Liver (tissue), 3 donors: ENCODE measurements around the gene UBD.

Experiments used
- EGR1 ChIP-seq, 2 donors: IDR thresholded peaks; 2 replicates each; pipeline ENCODE4 v1.6.1; 2016 to 2018; ENCODE audit warnings: antibody characterized with exemption in 2 of 2, low read depth in 2 of 2
- FOXA2 ChIP-seq: IDR thresholded peaks from 2 replicates; pipeline ENCODE4 v1.6.1; 2016; ENCODE audit warnings: antibody characterized with exemption
- GABPA ChIP-seq, 2 donors: IDR thresholded peaks in 1 of 2; conservative IDR thresholded peaks in 1 of 2; 2 replicates each; pipeline ENCODE4 v1.6.1; 2016; ENCODE audit warnings: antibody characterized with exemption in 2 of 2, mild to moderate bottlenecking in 1 of 2, moderate library complexity in 1 of 2
- HNF4G ChIP-seq: IDR thresholded peaks from 2 replicates; pipeline ENCODE4 v1.6.1; 2016; ENCODE audit warnings: antibody characterized with exemption
- JUND ChIP-seq, 2 donors: IDR thresholded peaks; 2 replicates each; pipeline ENCODE4 v1.6.1; 2016; ENCODE audit warnings: antibody characterized with exemption in 2 of 2
- RXRA ChIP-seq, 2 donors: IDR thresholded peaks; 2 replicates each; pipeline ENCODE4 v1.6.1; 2017 to 2018; ENCODE audit warnings: antibody characterized with exemption in 2 of 2, mild to moderate bottlenecking in 1 of 2
- SP1 ChIP-seq: IDR thresholded peaks from 2 replicates; pipeline ENCODE4 v1.6.1; 2018; ENCODE audit warnings: antibody characterized with exemption, mild to moderate bottlenecking
- TAF1 ChIP-seq: conservative IDR thresholded peaks from 2 replicates; pipeline ENCODE4 v1.6.1; 2016; ENCODE audit warnings: antibody characterized with exemption, mild to moderate bottlenecking
- YY1 ChIP-seq: IDR thresholded peaks from 2 replicates; pipeline ENCODE4 v1.6.1; 2016; ENCODE audit warnings: antibody characterized with exemption, mild to moderate bottlenecking
- TF ChIP-seq, protein P1 (sequence below): fragments of 150-350 bp; IDR thresholded peaks from 2 replicates; pipeline ENCODE4 v1.5.1; 2017; ENCODE audit warnings: improper control_type of control experiment, low read depth, low read length; ENCODE audit not compliant: missing input control
- TF ChIP-seq, protein P2 (sequence below): IDR thresholded peaks from 2 replicates; pipeline ENCODE4 v1.6.1; 2016; ENCODE audit warnings: antibody characterized with exemption
- TF ChIP-seq, protein P3 (sequence below): IDR thresholded peaks from 2 replicates; pipeline ENCODE4 v1.6.1; 2016; ENCODE audit warnings: antibody characterized with exemption, mild to moderate bottlenecking
- TF ChIP-seq, protein P4 (sequence below): IDR thresholded peaks from 2 replicates; pipeline ENCODE4 v1.6.1; 2016; ENCODE audit warnings: antibody characterized with exemption
- TF ChIP-seq, protein P5 (sequence below): IDR thresholded peaks from 2 replicates; pipeline ENCODE4 v1.6.1; 2016; ENCODE audit warnings: antibody characterized with exemption
- donor health status: healthy.
- donor health status: healthy.

DNA sequence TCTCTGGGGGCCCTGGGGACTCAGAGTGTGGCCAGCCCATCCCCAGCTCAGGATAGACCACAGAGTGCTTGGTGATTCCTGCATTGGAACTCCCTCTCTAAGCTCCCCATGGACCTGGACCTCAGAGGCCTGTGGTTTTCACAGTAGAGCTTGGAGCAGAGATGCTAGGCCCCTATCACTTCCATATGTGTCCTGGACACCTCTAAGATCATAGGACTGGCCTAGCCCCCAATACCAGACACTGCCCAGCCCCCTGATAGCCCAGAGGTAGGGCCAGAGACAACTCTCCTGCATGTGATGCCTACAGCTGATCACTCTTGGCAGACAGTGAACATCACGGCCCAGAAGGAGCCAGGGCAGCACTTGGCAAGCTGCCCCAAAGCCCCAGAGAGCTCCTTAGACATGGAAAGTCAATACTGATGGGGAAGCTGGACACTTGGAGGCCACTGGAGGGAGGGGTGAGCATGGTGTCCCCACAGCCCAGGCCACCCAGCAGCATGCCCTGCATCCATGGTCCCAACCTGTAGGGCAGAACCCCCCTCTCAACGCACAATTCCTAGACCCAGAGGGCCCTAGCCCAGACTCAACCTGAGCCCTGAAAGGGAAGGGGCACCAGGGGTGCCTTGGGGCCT, 27.1 kb downstream of the UBD start:
- TF ChIP-seq, protein P1, sequence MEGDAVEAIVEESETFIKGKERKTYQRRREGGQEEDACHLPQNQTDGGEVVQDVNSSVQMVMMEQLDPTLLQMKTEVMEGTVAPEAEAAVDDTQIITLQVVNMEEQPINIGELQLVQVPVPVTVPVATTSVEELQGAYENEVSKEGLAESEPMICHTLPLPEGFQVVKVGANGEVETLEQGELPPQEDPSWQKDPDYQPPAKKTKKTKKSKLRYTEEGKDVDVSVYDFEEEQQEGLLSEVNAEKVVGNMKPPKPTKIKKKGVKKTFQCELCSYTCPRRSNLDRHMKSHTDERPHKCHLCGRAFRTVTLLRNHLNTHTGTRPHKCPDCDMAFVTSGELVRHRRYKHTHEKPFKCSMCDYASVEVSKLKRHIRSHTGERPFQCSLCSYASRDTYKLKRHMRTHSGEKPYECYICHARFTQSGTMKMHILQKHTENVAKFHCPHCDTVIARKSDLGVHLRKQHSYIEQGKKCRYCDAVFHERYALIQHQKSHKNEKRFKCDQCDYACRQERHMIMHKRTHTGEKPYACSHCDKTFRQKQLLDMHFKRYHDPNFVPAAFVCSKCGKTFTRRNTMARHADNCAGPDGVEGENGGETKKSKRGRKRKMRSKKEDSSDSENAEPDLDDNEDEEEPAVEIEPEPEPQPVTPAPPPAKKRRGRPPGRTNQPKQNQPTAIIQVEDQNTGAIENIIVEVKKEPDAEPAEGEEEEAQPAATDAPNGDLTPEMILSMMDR, result no peak
- TF ChIP-seq EGR1 (IDR thresholded peaks at IDR 0.05; ENCODE audit: low read depth in 2 of 2) (no peak), GABPA (IDR thresholded peaks at IDR 0.05 in 1 of 2, conservative IDR thresholded peaks at IDR 0.05 in 1 of 2) (no peak), YY1 (no peak), JUND (IDR thresholded peaks at IDR 0.05) (no peak), HNF4G (no peak), RXRA (IDR thresholded peaks at IDR 0.05) (no peak), SP1 (no peak), TAF1 (no peak), FOXA2 (no peak)
- TF ChIP-seq, protein P2, sequence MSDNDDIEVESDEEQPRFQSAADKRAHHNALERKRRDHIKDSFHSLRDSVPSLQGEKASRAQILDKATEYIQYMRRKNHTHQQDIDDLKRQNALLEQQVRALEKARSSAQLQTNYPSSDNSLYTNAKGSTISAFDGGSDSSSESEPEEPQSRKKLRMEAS, result no peak
- TF ChIP-seq, protein P3, sequence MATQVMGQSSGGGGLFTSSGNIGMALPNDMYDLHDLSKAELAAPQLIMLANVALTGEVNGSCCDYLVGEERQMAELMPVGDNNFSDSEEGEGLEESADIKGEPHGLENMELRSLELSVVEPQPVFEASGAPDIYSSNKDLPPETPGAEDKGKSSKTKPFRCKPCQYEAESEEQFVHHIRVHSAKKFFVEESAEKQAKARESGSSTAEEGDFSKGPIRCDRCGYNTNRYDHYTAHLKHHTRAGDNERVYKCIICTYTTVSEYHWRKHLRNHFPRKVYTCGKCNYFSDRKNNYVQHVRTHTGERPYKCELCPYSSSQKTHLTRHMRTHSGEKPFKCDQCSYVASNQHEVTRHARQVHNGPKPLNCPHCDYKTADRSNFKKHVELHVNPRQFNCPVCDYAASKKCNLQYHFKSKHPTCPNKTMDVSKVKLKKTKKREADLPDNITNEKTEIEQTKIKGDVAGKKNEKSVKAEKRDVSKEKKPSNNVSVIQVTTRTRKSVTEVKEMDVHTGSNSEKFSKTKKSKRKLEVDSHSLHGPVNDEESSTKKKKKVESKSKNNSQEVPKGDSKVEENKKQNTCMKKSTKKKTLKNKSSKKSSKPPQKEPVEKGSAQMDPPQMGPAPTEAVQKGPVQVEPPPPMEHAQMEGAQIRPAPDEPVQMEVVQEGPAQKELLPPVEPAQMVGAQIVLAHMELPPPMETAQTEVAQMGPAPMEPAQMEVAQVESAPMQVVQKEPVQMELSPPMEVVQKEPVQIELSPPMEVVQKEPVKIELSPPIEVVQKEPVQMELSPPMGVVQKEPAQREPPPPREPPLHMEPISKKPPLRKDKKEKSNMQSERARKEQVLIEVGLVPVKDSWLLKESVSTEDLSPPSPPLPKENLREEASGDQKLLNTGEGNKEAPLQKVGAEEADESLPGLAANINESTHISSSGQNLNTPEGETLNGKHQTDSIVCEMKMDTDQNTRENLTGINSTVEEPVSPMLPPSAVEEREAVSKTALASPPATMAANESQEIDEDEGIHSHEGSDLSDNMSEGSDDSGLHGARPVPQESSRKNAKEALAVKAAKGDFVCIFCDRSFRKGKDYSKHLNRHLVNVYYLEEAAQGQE, result no peak
- TF ChIP-seq, protein P4, sequence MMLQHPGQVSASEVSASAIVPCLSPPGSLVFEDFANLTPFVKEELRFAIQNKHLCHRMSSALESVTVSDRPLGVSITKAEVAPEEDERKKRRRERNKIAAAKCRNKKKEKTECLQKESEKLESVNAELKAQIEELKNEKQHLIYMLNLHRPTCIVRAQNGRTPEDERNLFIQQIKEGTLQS, result no peak
- TF ChIP-seq, protein P5, sequence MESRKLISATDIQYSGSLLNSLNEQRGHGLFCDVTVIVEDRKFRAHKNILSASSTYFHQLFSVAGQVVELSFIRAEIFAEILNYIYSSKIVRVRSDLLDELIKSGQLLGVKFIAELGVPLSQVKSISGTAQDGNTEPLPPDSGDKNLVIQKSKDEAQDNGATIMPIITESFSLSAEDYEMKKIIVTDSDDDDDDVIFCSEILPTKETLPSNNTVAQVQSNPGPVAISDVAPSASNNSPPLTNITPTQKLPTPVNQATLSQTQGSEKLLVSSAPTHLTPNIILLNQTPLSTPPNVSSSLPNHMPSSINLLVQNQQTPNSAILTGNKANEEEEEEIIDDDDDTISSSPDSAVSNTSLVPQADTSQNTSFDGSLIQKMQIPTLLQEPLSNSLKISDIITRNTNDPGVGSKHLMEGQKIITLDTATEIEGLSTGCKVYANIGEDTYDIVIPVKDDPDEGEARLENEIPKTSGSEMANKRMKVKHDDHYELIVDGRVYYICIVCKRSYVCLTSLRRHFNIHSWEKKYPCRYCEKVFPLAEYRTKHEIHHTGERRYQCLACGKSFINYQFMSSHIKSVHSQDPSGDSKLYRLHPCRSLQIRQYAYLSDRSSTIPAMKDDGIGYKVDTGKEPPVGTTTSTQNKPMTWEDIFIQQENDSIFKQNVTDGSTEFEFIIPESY, result no peak
